Keratinocyte (primary cell): ENCODE data around the gene PLB1. TPM values are rescaled to one million over a fixed set of nuclear protein-coding genes. Genes with fewer than 3 reads are reported as not detected.

Source experiments
- DNase-seq: peaks from one replicate; pipeline ENCODE4 v3.0.0-alpha.2; 2011; ENCODE audit warnings: low read depth, missing footprints, low spot score
- FAIRE-seq: peaks from 2 replicates; lab custom pipeline; 2011; peaks lifted over from hg19 to GRCh38; lab: Jason Lieb, UNC
- H2AFZ ChIP-seq: 2 replicates; pipeline ENCODE4 v1.6.0; 2012; ENCODE audit warnings: low read length, control low read depth, inconsistent platforms; ENCODE audit not compliant: control insufficient read depth
- H3K27ac ChIP-seq: 2 replicates; pipeline ENCODE4 v1.5.1; 2011; ENCODE audit warnings: low read length; ENCODE audit not compliant: control insufficient read depth, insufficient read depth
- H3K27me3 ChIP-seq: 3 replicates; pipeline ENCODE4 v1.6.0; 2011; ENCODE audit warnings: low read length; ENCODE audit not compliant: control insufficient read depth, insufficient read depth; ENCODE audit errors: extremely low read depth
- H3K36me3 ChIP-seq, 2 experiments: 2 replicates in 1 of 2; 3 replicates in 1 of 2; pipeline ENCODE4 v1.5.1; 2011; ENCODE audit warnings: low read length in 2 of 2, mild to moderate bottlenecking in 1 of 2; ENCODE audit not compliant: control insufficient read depth in 2 of 2, insufficient read depth in 2 of 2; ENCODE audit errors: extremely low read depth in 1 of 2
- H3K4me1 ChIP-seq: 3 replicates; pipeline ENCODE4 v1.5.1; 2011; ENCODE audit warnings: low read length; ENCODE audit not compliant: control insufficient read depth, insufficient read depth; ENCODE audit errors: extremely low read depth
- H3K4me2 ChIP-seq: 3 replicates; pipeline ENCODE4 v1.6.0; 2011; ENCODE audit warnings: low read depth, low read length; ENCODE audit not compliant: control insufficient read depth, insufficient read depth; ENCODE audit errors: extremely low read depth
- H3K4me3 ChIP-seq, 3 experiments: fragments of 200-600 bp in 1 of 3; sonication (generic) in 1 of 3; 2 replicates in 2 of 3; 3 replicates in 1 of 3; pipeline ENCODE4 v1.5.1; 2011 to 2016; ENCODE audit warnings: low read length in 3 of 3, mild to moderate bottlenecking in 3 of 3, control low read depth in 2 of 3, inconsistent platforms in 1 of 3, low read depth in 1 of 3, mixed read lengths in 1 of 3, mixed run types in 1 of 3, moderate library complexity in 1 of 3; ENCODE audit not compliant: control insufficient read depth in 2 of 3, insufficient read depth in 2 of 3; ENCODE audit errors: extremely low read depth in 1 of 3
- H3K79me2 ChIP-seq: 2 replicates; pipeline ENCODE4 v1.6.0; 2012; ENCODE audit warnings: low read length; ENCODE audit not compliant: control insufficient read depth, insufficient read depth
- H3K9ac ChIP-seq: 3 replicates; pipeline ENCODE4 v1.6.0; 2011; ENCODE audit warnings: low read length; ENCODE audit not compliant: control insufficient read depth, insufficient read depth; ENCODE audit errors: extremely low read depth
- H3K9me1 ChIP-seq: 3 replicates; pipeline ENCODE4 v1.6.0; 2011; ENCODE audit warnings: low read length; ENCODE audit not compliant: control insufficient read depth, insufficient read depth; ENCODE audit errors: extremely low read depth
- H3K9me3 ChIP-seq: 2 replicates; pipeline ENCODE4 v1.5.1; 2012; ENCODE audit warnings: low read depth, low read length; ENCODE audit not compliant: control insufficient read depth
- H4K20me1 ChIP-seq: 3 replicates; pipeline ENCODE4 v1.6.0; 2011; ENCODE audit warnings: low read length; ENCODE audit not compliant: control insufficient read depth, insufficient read depth; ENCODE audit errors: extremely low read depth
- CTCF ChIP-seq, 3 experiments: IDR thresholded peaks in 1 of 3; conservative IDR thresholded peaks in 1 of 3; optimal IDR thresholded peaks in 1 of 3; 2 replicates in 2 of 3; 3 replicates in 1 of 3; pipeline versions ENCODE3 to v1.5.1; 2011; ENCODE audit warnings: low read length in 3 of 3, mild to moderate bottlenecking in 3 of 3, moderate library complexity in 2 of 3, control low read depth in 1 of 3, inconsistent platforms in 1 of 3; ENCODE audit not compliant: insufficient read depth in 2 of 3; ENCODE audit errors: extremely low read depth in 1 of 3
- EZH2 ChIP-seq: IDR thresholded peaks from one replicate; pipeline ENCODE4 v1.6.1; 2012; ENCODE audit warnings: inconsistent platforms, mild to moderate bottlenecking, low read length, moderate library complexity
- dilution Hi-C: fragments of 300-500 bp; cut with MboI; formaldehyde crosslinking; loops from one replicate; pipeline ENCODE4 v1.7.0; 2020; ENCODE audit warnings: low sequenced_read_pairs; ENCODE audit not compliant: extremely low pct_ligation_motif_present
- polyA plus RNA-seq, 5 experiments: library from polyadenylated mRNA; depleted of rRNA in 3 of 5; stranded (reverse) in 3 of 5; stranded (forward) in 1 of 5; unstranded in 1 of 5; fragments of >200 nt; gene quantifications; 1 replicate in 1 of 5; 2 replicates in 3 of 5; 3 replicates in 1 of 5; pipeline versions ENCODE4 v1.2.1 to v1.2.3, GENCODE V29; 2011 to 2012; ENCODE audit warnings: missing spikeins in 2 of 5, low read depth in 1 of 5, low replicate concordance in 1 of 5

The PLB1 gene
- polyA plus RNA-seq, 1 donor (not counting 4 experiments of a cell fraction or from before 2014, with no cell fraction given): 6.7 TPM

- H4K20me1 ChIP-seq: no peaks in the 10 kb centered on the region
- H3K4me1 ChIP-seq: peaks cover 9% of the 10 kb centered on the region
- H2AFZ ChIP-seq: no peak overlapping the region
- H3K4me2 ChIP-seq: no peak overlapping the region
- H3K9me1 ChIP-seq: no peaks in the 10 kb centered on the region
- H3K9ac ChIP-seq: no peak overlapping the region
- no peaks in the 10 kb centered on the region for H3K9me3 ChIP-seq
- DNase-seq (no peak), FAIRE-seq (no peak)
- dilution Hi-C loops: no loop called here
- TF ChIP-seq CTCF (optimal IDR thresholded peaks at IDR 0.05 in 1 of 3, IDR thresholded peaks at IDR 0.05 in 1 of 3, conservative IDR thresholded peaks at IDR 0.05 in 1 of 3; ENCODE audit: extremely low read depth in 1 of 3, insufficient read depth in 2 of 3, low read length in 3 of 3) (no peak), EZH2 (no peak)
- peaks cover 2% of the 10 kb centered on the region for H3K27me3 ChIP-seq
- H3K36me3 ChIP-seq: no peaks in the 10 kb centered on the region
- no peaks in the 10 kb centered on the region for H3K79me2 ChIP-seq
- H3K27ac ChIP-seq: no peak overlapping the region
- no peak overlapping the region for H3K4me3 ChIP-seq
Observed at GRCh38 chr2:28511871-28512606, 16.2 kb downstream of the PLB1 start.

GRCh38 chr2:28512607-28512965 is 16.7 kb downstream of the PLB1 start:
- H3K4me3 ChIP-seq: no peak overlapping the region
- no peaks in the 10 kb centered on the region for H3K9me3 ChIP-seq
- TF ChIP-seq EZH2: no peak
- TF ChIP-seq CTCF (optimal IDR thresholded peaks at IDR 0.05 in 1 of 3, IDR thresholded peaks at IDR 0.05 in 1 of 3, conservative IDR thresholded peaks at IDR 0.05 in 1 of 3; ENCODE audit: extremely low read depth in 1 of 3, insufficient read depth in 2 of 3, low read length in 3 of 3): no peak
- H3K4me2 ChIP-seq: no peak overlapping the region
- no peaks in the 10 kb centered on the region for H3K36me3 ChIP-seq
- H3K27ac ChIP-seq: no peak overlapping the region
- FAIRE-seq: no peak
- dilution Hi-C loops: no loop called here
- no peaks in the 10 kb centered on the region for H4K20me1 ChIP-seq
- H3K9me1 ChIP-seq: no peaks in the 10 kb centered on the region
- peaks cover 9% of the 10 kb centered on the region for H3K4me1 ChIP-seq
- no peak for DNase-seq
- no peaks in the 10 kb centered on the region for H3K79me2 ChIP-seq
- H3K9ac ChIP-seq: no peak overlapping the region
- no peak overlapping the region for H2AFZ ChIP-seq
- H3K27me3 ChIP-seq: peaks cover 2% of the 10 kb centered on the region
